Bronchial epithelial cell (primary cell): ENCODE measurements around the gene HOXB2. TPM values are rescaled to one million over a fixed set of nuclear protein-coding genes. Genes with fewer than 3 reads are reported as not detected.

Source experiments
- DNase-seq: peaks from one replicate; pipeline ENCODE4 v3.0.0-alpha.2; 2010; ENCODE audit warnings: low read depth
- FAIRE-seq: peaks from 2 replicates; lab custom pipeline; 2011; peaks lifted over from hg19 to GRCh38; lab: Jason Lieb, UNC
- H3K27me3 ChIP-seq: 2 replicates; pipeline ENCODE4 v1.5.1; 2011; ENCODE audit warnings: low read length; ENCODE audit not compliant: control insufficient read depth, insufficient read depth
- H3K36me3 ChIP-seq: 2 replicates; pipeline ENCODE4 v1.5.1; 2011; ENCODE audit warnings: low read length; ENCODE audit not compliant: control insufficient read depth, insufficient read depth
- H3K4me3 ChIP-seq: 2 replicates; pipeline ENCODE4 v1.5.1; 2011; ENCODE audit warnings: mild to moderate bottlenecking, low read depth, low read length, control low read depth
- total RNA-seq: library from RNA; depleted of rRNA; stranded (reverse); fragments of >200 nt; gene quantifications from 2 replicates; pipeline ENCODE4 v1.2.1, GENCODE V29; 2014
- TF ChIP-seq, protein P1 (sequence below): IDR thresholded peaks from 2 replicates; pipeline ENCODE4 v1.5.1; 2011; ENCODE audit warnings: mild to moderate bottlenecking, moderate library complexity, low read length, control low read depth, inconsistent platforms; ENCODE audit not compliant: insufficient read depth, severe bottlenecking

Gene HOXB2
- total RNA-seq: not detected in 2 replicates

DNA sequence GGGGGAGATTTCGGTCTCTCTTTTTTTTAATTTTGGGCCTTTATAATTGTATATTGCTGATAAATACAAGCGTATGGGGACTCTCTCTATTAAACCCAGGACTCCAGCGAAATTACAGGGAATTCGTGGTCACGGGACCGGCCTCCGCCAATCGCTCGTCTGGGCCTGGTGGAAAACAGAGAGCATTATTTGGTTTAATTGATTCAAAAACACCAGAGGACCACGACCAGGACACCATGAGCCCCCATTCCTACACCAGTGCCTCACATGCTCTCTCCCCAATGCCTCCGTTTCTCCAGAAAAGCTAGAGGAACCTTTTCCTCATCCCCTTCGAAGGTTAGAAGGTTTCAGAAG is at the start of gene HOXB2:
Gene HOXB2, minus strand, starts transcription at position 88 of the 354 bp plus-strand sequence. CDS start 198 bp downstream, outside the sequence.
- Histone ChIP-seq H3K27me3 (peaks cover 73% of the 10 kb centered on the region), H3K4me3 (no peak within 1 kb of the TSS), H3K36me3 (no peaks in the 10 kb centered on the region)
- TF ChIP-seq, protein P1, sequence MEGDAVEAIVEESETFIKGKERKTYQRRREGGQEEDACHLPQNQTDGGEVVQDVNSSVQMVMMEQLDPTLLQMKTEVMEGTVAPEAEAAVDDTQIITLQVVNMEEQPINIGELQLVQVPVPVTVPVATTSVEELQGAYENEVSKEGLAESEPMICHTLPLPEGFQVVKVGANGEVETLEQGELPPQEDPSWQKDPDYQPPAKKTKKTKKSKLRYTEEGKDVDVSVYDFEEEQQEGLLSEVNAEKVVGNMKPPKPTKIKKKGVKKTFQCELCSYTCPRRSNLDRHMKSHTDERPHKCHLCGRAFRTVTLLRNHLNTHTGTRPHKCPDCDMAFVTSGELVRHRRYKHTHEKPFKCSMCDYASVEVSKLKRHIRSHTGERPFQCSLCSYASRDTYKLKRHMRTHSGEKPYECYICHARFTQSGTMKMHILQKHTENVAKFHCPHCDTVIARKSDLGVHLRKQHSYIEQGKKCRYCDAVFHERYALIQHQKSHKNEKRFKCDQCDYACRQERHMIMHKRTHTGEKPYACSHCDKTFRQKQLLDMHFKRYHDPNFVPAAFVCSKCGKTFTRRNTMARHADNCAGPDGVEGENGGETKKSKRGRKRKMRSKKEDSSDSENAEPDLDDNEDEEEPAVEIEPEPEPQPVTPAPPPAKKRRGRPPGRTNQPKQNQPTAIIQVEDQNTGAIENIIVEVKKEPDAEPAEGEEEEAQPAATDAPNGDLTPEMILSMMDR: no peak
- DNase-seq (no peak), FAIRE-seq (no peak)

DNA sequence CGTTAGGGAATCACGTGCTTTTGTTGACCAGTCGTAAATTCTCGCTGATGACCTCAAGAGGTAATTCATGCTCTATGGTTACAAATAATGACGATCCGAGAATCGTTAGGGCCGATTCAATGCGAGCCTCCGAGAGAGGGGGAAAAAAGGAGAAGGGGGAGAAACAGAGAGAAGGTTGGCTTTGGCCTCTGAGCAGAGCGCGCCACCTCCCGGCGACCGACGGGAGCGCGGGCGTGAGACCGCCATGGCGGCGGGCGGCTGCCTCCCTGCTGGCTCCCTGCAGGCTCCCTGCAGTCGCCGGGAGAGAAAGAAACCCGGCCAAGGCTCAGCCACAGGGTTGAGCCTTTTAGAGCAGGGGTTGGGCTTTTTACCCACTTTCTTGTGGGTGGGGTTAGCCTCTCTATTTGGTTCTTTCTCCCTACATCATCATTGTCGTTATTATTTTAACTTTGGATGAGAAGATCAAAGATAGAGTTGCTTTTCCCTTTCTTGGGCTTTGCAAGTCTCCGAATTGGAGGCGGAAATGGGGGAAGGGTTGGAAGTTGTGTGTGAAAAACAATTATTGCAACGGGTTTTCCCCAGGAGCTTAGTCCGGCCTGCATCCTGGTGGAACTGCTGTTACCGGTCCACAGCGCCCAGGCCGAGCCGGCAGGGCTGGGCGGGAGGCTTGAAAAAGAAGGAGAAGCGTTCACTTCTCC is 49.1 kb upstream of the HOXB2 start:
- DNase-seq: peak; percentile 32
- peaks cover 86% of the 10 kb centered on the region for H3K27me3 ChIP-seq

DNA sequence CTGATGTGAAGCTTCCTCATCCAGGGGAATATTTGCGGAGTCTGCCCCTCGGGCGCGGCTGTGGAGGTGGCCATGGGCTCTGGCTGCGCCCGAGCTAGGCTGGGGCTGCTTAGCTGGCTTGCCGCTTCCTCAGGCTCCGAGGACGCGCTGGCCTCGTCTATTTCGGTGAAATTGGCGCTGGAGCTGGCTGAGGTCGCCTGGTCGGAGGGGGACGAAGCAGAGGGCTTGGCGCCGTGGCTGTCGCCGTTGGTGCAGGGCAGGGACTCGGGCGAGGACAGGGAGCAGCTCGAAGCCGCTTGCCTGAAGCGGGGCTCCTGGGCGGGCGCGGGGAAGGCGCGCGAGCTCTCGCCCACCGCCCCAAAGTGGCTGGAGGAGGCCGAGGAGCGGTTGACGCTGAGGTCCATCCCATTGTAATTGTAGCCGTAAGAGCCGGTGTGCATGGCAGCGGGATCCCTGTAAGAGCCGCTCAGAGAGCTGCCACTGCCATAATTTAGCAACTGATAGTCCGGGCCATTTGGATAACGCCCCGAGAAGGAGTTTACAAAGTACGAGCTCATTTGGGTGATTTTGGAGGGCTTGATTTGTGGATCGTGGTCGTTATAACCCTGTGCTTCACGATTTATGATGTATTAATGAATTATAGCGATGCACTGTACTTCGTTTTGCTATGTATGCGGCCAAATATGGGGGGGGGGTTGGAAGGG is 48.4 kb upstream of the HOXB2 start, which contains the start of gene HOXB5:
Gene HOXB5, minus strand, starts transcription at position 654 of the 704 bp plus-strand sequence. Its CDS starts 97 bp downstream, at position 557.
- FAIRE-seq (no peak), DNase-seq (no peak)
- Histone ChIP-seq H3K36me3 (no peaks in the 10 kb centered on the region), H3K4me3 (no peak within 1 kb of the TSS), H3K27me3 (peaks cover 85% of the 10 kb centered on the region)
- TF ChIP-seq, protein P1: no peak

More for the DNA sequence above, 49.1 kb upstream of the HOXB2 start:
- Histone ChIP-seq H3K36me3 (no peaks in the 10 kb centered on the region), H3K4me3 (no peak overlapping the region)
- FAIRE-seq: no peak
- TF ChIP-seq, protein P1: peak; percentile 96

DNA sequence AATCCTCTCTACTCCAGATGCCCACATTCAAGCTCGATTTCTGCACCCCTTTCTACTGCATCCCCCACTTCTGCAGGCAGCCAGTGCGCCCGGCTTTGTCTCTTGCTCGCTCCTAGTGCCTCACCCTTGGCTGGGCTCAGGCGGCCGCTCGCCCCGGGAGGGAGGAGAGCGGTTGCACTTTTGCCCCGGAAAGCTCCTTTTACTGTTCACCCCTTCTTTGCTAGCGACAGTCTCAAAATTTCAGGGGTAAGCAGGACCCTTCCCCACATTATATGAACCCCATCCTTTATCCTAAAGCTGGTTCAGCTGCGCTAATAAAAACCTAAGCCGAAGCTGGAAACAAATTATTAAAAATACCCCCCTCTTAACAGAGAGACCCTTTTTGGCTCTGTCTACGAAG is 47.7 kb upstream of the HOXB2 start:
- DNase-seq (no peak), FAIRE-seq (no peak)
- H3K36me3 ChIP-seq: no peaks in the 10 kb centered on the region
- TF ChIP-seq, protein P1: no peak
- H3K27me3 ChIP-seq: peaks cover 84% of the 10 kb centered on the region
- H3K4me3 ChIP-seq: no peak overlapping the region

DNA sequence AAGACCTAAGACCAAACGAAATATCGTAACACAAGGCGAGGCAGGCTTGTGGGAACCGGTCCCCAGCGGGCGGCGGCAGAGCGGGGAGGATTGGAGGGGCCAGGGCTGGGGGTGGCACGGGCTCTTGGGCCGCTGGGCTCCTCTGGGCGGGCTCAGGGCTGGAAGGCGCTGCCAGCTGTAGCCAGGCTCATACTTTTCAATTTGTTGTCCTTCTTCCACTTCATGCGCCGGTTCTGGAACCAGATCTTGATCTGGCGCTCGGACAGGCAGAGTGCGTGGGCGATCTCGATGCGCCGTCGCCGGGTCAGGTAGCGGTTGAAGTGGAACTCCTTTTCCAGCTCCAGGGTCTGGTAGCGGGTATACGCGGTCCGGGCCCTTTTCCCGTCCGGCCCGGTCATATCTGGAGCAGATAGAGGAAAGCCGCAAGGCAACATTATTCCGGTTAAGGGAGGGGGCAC is 47.2 kb upstream of the HOXB2 start:
- TF ChIP-seq, protein P1: no peak
- Histone ChIP-seq H3K36me3 (no peaks in the 10 kb centered on the region), H3K27me3 (peaks cover 84% of the 10 kb centered on the region), H3K4me3 (no peak overlapping the region)
- DNase-seq: no peak
- no peak for FAIRE-seq
